Activated naive CD4-positive, alpha-beta T cell treated with anti-CD3 and anti-CD28 coated beads for 36 hours (primary cell): Measurements from ENCODE around the gene TOR1AIP2. TPM values are rescaled to one million over a fixed set of nuclear protein-coding genes. Genes with fewer than 3 reads are reported as not detected.

Source experiments
- CTCF ChIA-PET: fragments of 350-600 bp; sonication (Branson Sonifier 250); formaldehyde crosslinking; loops from one replicate; lab custom pipeline; 2021; ENCODE audit warnings: antibody characterized with exemption; lab: Charles Lee
- DNase-seq: peaks from one replicate; pipeline ENCODE4 v3.0.0-alpha.2; 2020
- H3K27ac Mint-ChIP-seq: one replicate; pipeline ENCODE4 v1.8.0; 2021; ENCODE audit warnings: mild to moderate bottlenecking, mixed read lengths
- H3K27me3 Mint-ChIP-seq: one replicate; pipeline ENCODE4 v1.8.0; 2021; ENCODE audit warnings: low read depth, mixed read lengths
- H3K36me3 Mint-ChIP-seq: one replicate; pipeline ENCODE4 v1.8.0; 2021; ENCODE audit warnings: low read depth, mixed read lengths
- H3K4me1 Mint-ChIP-seq: one replicate; pipeline ENCODE4 v1.8.0; 2021; ENCODE audit warnings: low read depth, mixed read lengths
- H3K4me3 Mint-ChIP-seq: one replicate; pipeline ENCODE4 v1.8.0; 2021; ENCODE audit warnings: mild to moderate bottlenecking, moderate library complexity, mixed read lengths
- H3K9me3 Mint-ChIP-seq: one replicate; pipeline ENCODE4 v1.8.0; 2021; ENCODE audit warnings: mixed read lengths
- intact Hi-C: fragments of 100-400 bp; cut with micrococcal nuclease; formaldehyde crosslinking; loops from one replicate; pipeline ENCODE4 v1.15.1; 2023
- total RNA-seq, 2 experiments: library from RNA; stranded (reverse); gene quantifications; one replicate each; pipeline ENCODE4 v1.2.3, GENCODE V29; 2021

The TOR1AIP2 gene
- total RNA-seq, 2 experiments from 2014 or later = 28.1 to 28.9 TPM

DNA sequence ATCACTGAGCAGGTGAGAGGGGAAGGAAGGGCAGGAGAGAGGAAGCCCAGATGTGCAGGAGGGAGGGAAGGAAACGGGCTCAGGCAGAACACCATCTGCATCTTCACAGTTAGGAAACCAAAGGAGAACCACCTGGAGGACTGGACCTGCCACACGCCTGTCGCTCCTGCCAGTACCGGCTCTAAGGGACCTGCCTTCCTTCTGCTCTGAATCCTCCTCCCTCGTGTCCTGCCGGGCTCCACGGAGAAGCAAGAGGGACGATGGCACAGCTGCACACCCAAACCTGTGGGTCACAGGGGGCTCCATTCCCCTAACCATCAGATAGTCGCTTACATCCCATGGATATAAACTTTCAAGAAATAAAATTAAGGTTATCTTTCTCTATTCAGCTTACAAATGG, 56.1 kb downstream of the TOR1AIP2 start:
- no peaks in the 10 kb centered on the region for H3K27me3 Mint-ChIP-seq
- CTCF ChIA-PET = interaction anchor here (3.6 to 18.5 kb wide), 2 partner anchors 12 to 119 kb away, joined by 20 to 771 read pairs; no protein-coding TSS in a partner anchor
- DNase-seq = no peak
- no peaks in the 10 kb centered on the region for H3K9me3 Mint-ChIP-seq
- no peaks in the 10 kb centered on the region for H3K36me3 Mint-ChIP-seq
- intact Hi-C loops = no loop called here
- no peaks in the 10 kb centered on the region for H3K4me1 Mint-ChIP-seq
- no peak overlapping the region for H3K27ac Mint-ChIP-seq
- no peak overlapping the region for H3K4me3 Mint-ChIP-seq

GRCh38 chr1:179820226-179820970, 57.2 kb downstream of the TOR1AIP2 start:
- H3K4me1 Mint-ChIP-seq = peaks cover 5% of the 10 kb centered on the region
- no peak overlapping the region for H3K4me3 Mint-ChIP-seq
- H3K36me3 Mint-ChIP-seq = no peaks in the 10 kb centered on the region
- H3K27me3 Mint-ChIP-seq = no peaks in the 10 kb centered on the region
- no peaks in the 10 kb centered on the region for H3K9me3 Mint-ChIP-seq
- CTCF ChIA-PET = interaction anchor here (3.6 to 18.5 kb wide), 2 partner anchors 11 to 118 kb away, joined by 20 to 771 read pairs; no protein-coding TSS in a partner anchor
- no peak for DNase-seq
- intact Hi-C loops = no loop called here
- no peak overlapping the region for H3K27ac Mint-ChIP-seq

DNA sequence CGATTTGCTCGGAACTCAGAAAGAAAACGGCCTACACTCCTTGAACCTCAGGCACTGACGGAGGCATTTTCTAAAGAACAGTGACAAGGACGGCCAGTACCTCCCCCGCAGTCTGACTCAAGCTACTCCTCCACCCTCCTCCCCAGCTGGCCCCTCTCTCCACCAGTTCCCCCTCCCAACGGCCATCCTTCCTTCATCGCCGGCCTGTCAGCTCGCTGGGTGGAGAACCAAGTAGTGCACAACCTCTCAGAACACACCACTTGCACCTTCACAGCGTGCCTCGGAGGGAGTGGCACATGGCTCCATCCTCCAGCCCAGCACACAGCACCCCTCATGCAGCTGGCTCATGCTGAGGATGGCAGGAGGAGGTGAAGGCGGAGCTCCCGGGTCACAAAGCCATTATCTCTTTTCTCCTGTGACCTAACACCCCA, 58.8 kb downstream of the TOR1AIP2 start:
- H3K4me3 Mint-ChIP-seq = no peak overlapping the region
- CTCF ChIA-PET = interaction anchor here (0.6 to 18.5 kb wide), 7 partner anchors 9 to 150 kb away, joined by 3 to 771 read pairs (median 3); no protein-coding TSS in a partner anchor
- H3K4me1 Mint-ChIP-seq = peaks cover 18% of the 10 kb centered on the region
- intact Hi-C loops = loop anchor here (10.0 kb wide), 2 partner anchors 454 to 1044 kb away; partner anchors contain the start of gene AXDND1
- H3K27ac Mint-ChIP-seq = no peak overlapping the region
- no peak for DNase-seq
- no peaks in the 10 kb centered on the region for H3K36me3 Mint-ChIP-seq
- no peaks in the 10 kb centered on the region for H3K9me3 Mint-ChIP-seq
- H3K27me3 Mint-ChIP-seq = no peaks in the 10 kb centered on the region

DNA sequence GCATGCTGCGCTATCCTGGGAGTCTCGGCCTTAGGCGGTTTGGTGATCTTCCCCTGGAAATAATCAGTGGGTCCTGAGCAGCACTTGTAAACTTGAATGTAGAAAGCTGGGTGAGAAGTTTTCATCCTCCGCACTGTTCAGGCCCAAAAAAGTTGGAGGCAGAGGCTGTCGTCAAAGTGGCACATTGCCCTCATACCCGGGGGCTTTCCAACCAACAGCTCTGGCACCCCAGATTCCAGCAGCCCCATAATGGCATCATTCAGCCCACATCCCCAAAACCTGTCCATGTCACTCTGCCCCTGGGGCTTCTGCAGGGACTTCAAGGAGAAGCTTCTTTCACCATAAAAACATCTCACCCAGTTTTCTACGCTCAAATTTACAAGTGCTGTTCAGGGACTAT, 59.3 kb downstream of the TOR1AIP2 start:
- Mint-ChIP-seq H3K4me3 (no peak overlapping the region), H3K27me3 (no peaks in the 10 kb centered on the region), H3K36me3 (no peaks in the 10 kb centered on the region), H3K27ac (no peak overlapping the region), H3K4me1 (peaks cover 18% of the 10 kb centered on the region), H3K9me3 (no peaks in the 10 kb centered on the region)
- CTCF ChIA-PET = interaction anchor here (0.6 to 18.5 kb wide), 6 partner anchors 8 to 151 kb away, joined by 3 to 771 read pairs (median 3); no protein-coding TSS in a partner anchor
- intact Hi-C loops = loop anchor here (10.0 kb wide), 2 partner anchors 453 to 1043 kb away; partner anchors contain the start of gene AXDND1
- no peak for DNase-seq

GRCh38 chr1:179817789-179818188, 59.8 kb downstream of the TOR1AIP2 start:
- Mint-ChIP-seq H3K27ac (no peak overlapping the region), H3K4me3 (no peak overlapping the region), H3K9me3 (no peaks in the 10 kb centered on the region), H3K27me3 (no peaks in the 10 kb centered on the region), H3K4me1 (peaks cover 18% of the 10 kb centered on the region), H3K36me3 (no peaks in the 10 kb centered on the region)
- intact Hi-C loops = loop anchor here (10.0 kb wide), 2 partner anchors 453 to 1043 kb away; partner anchors contain the start of gene AXDND1
- DNase-seq = no peak
- CTCF ChIA-PET = interaction anchor here (0.9 to 18.5 kb wide), 5 partner anchors 8 to 151 kb away, joined by 3 to 771 read pairs (median 3); no protein-coding TSS in a partner anchor

GRCh38 chr1:179817056-179817455, 60.5 kb downstream of the TOR1AIP2 start:
- H3K27me3 Mint-ChIP-seq = no peaks in the 10 kb centered on the region
- H3K4me1 Mint-ChIP-seq = peaks cover 18% of the 10 kb centered on the region
- no peak overlapping the region for H3K4me3 Mint-ChIP-seq
- intact Hi-C loops = loop anchor here (10.0 kb wide), 2 partner anchors 452 to 1042 kb away; partner anchors contain the start of gene AXDND1
- no peak overlapping the region for H3K27ac Mint-ChIP-seq
- H3K36me3 Mint-ChIP-seq = no peaks in the 10 kb centered on the region
- H3K9me3 Mint-ChIP-seq = no peaks in the 10 kb centered on the region
- CTCF ChIA-PET = interaction anchor here (18.5 kb wide), 1 partner anchor 114 kb away, joined by 771 read pairs; no protein-coding TSS in a partner anchor
- DNase-seq = no peak

DNA sequence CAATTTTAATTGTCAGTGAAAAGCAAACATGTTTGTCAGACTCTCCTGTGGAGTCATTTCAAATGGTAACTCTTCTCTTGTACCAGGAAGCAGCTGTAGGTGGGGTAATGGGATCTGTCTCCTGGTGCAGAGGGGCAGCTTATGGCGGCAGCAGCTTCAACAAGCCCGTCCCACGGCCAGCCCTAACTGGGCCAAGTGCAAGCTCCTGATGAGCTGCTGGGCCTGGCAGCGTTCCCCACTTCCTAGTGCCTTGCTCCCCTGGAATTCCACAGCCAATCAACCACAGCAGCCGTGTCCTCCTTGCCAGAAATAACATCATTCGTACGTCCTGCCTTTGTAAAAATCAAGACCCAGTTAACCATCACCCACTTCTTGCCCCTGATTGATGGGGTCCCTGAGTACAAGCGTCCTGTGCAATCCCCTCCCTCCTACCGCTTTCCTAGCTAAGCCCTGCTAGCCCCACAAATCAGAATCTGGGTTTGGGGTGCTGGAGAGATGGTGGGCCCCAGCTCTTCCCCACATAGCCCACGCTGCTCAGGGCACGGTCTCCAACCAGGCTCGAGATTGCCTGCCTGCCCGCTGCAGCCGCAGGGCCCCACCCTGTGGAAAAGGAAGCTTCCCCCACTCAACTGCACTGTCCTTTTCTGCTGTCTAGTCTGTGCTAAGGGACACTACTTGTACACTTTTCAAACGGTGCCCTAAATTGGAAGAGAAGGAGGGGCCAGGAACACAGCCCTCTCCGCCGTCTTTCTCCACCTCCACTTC, 61.2 kb downstream of the TOR1AIP2 start:
- CTCF ChIA-PET = interaction anchor here (0.6 to 18.5 kb wide), 3 partner anchors 26 to 114 kb away, joined by 3 to 771 read pairs (median 4); no protein-coding TSS in a partner anchor
- Mint-ChIP-seq H3K27ac (no peak overlapping the region), H3K4me3 (peak overlapping the region; percentile 88), H3K9me3 (no peaks in the 10 kb centered on the region), H3K36me3 (no peaks in the 10 kb centered on the region), H3K4me1 (peaks cover 18% of the 10 kb centered on the region), H3K27me3 (no peaks in the 10 kb centered on the region)
- intact Hi-C loops = loop anchor here (10.0 kb wide), 2 partner anchors 452 to 1042 kb away; partner anchors contain the start of gene AXDND1
- DNase-seq = no peak

DNA sequence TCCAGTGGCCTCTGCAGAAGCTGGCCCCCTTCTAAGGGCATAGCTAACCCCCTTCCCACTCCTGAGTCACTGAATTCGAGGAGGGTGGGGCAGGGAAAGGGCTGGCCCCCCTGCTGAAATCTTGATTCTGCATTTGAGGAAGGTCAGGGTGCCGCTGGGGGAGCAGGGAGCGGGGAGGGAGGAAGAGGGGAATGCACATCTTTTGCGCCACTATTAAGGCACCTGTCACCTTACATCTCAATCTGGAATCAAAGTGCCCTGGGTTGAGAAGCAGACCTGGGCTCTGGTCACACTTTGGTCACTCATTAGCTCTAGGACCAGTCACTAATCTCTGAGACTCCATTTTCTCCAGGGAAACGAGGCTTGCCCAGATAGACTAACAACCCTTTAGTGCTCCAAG, 62.0 kb downstream of the TOR1AIP2 start:
- Mint-ChIP-seq H3K4me3 (peak overlapping the region; percentile 88), H3K4me1 (peaks cover 18% of the 10 kb centered on the region), H3K27me3 (no peaks in the 10 kb centered on the region), H3K27ac (peak overlapping the region; percentile 27), H3K36me3 (no peaks in the 10 kb centered on the region), H3K9me3 (no peaks in the 10 kb centered on the region)
- CTCF ChIA-PET = interaction anchor here (0.6 to 18.5 kb wide), 23 partner anchors 12 to 498 kb away, joined by 3 to 771 read pairs (median 6); no protein-coding TSS in a partner anchor
- intact Hi-C loops = loop anchor here (1.0 to 10.0 kb wide), 3 partner anchors 339 to 1041 kb away; partner anchors contain the start of genes AXDND1 and QSOX1
- DNase-seq = no peak

GRCh38 chr1:179814546-179814838, 63.1 kb downstream of the TOR1AIP2 start:
- Mint-ChIP-seq H3K27me3 (no peaks in the 10 kb centered on the region), H3K9me3 (no peaks in the 10 kb centered on the region), H3K27ac (peak overlapping the region; percentile 54), H3K36me3 (no peaks in the 10 kb centered on the region), H3K4me3 (peak overlapping the region; percentile 88), H3K4me1 (peaks cover 22% of the 10 kb centered on the region)
- CTCF ChIA-PET = interaction anchor here (0.6 to 18.5 kb wide), 62 partner anchors 9 to 698 kb away, joined by 3 to 771 read pairs (median 4); partner anchors contain the start of gene FAM163A
- intact Hi-C loops = loop anchor here (1.0 to 10.0 kb wide), 11 partner anchors 18 to 1040 kb away; partner anchors contain the start of genes AXDND1 and CEP350
- DNase-seq = no peak

DNA sequence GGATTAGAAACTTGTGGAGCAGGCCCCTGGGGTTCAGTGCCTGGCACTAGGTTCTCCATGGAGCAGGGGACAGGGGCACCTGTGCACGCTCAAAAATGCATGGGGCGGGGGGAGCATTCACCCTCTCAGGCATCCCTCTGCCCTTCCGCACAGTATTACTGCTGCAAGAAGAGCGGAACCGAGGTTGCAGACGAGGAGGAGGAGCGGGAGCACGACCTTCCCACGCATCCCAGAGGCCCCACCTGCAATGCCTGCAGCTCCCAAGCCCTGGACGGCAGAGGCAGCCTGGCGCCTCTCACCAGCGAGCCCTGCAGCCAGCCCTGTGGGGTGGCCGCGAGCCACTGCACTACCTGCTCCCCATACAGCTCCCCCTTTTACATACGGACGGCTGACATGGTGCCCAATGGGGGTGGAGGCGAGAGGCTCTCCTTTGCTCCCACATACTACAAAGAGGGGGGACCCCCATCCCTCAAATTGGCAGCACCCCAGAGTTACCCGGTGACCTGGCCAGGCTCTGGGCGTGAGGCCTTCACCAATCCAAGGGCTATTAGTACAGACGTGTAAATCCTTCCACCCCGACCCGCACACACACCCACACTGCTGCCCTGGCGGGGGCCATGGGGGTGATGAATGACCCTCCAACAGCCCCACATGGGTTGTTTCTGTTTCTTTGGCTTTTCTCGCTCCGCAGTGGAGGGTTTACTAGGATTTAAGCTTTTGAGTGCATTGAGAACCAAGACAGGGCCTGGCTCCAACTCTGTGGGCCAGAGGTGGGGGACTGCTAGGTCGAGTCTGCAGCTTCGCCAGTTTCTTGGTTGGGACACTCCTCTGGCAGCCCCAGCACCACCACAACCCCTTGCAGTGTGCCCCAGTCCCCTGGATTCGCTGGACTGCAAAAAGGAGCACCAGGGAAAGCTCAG, 63.7 kb downstream of the TOR1AIP2 start:
- Mint-ChIP-seq H3K4me1 (peaks cover 22% of the 10 kb centered on the region), H3K36me3 (no peaks in the 10 kb centered on the region), H3K27ac (no peak overlapping the region), H3K9me3 (no peaks in the 10 kb centered on the region), H3K4me3 (peak overlapping the region; percentile 88), H3K27me3 (no peaks in the 10 kb centered on the region)
- CTCF ChIA-PET = interaction anchor here (0.6 to 18.5 kb wide), 53 partner anchors 8 to 927 kb away, joined by 3 to 771 read pairs (median 5); partner anchors contain the start of gene FAM163A
- no peak for DNase-seq
- intact Hi-C loops = loop anchor here (1.0 to 10.0 kb wide), 11 partner anchors 18 to 1039 kb away; partner anchors contain the start of genes AXDND1 and CEP350
